Measurements from ENCODE around the gene INPP5D. TPM values are rescaled to one million over a fixed set of nuclear protein-coding genes. Genes with fewer than 3 reads are reported as not detected.

Gene INPP5D
- total and polyA plus RNA-seq, 2 of the 8 experiments (the other 6 are each of a cell fraction or from before 2014, with no cell fraction given): 4.5 to 7.1 TPM

- Histone ChIP-seq H3K79me2 (ENCODE audit: control insufficient read depth in 1 of 2, insufficient read depth in 2 of 2, low read length in 2 of 2) (no peaks in the 10 kb centered on the region), H4K20me1 (replicated peaks in 1 of 2; ENCODE audit: control insufficient read depth in 1 of 2, insufficient read depth in 2 of 2, low read length in 2 of 2) (no peaks in the 10 kb centered on the region), H3K18ac (ENCODE audit: extremely low read depth, low read length) (peak overlapping the region; percentile 9), H3K79me1 (ENCODE audit: low read depth, low read length) (no peaks in the 10 kb centered on the region), H3K4me1 (replicated peaks in 1 of 4; ENCODE audit: control insufficient read depth in 3 of 4, insufficient read depth in 4 of 4, low read length in 3 of 4) (peaks cover 11 to 18% (median 15%) of the 10 kb centered on the region in 4 experiments), H3K23me2 (ENCODE audit: low read depth, low read length) (peaks cover 10% of the 10 kb centered on the region; the same call in 1 of the 2 replicates), H2BK20ac (ENCODE audit: low read length) (peak overlapping the region; percentile 75), H3K4me3 (ENCODE audit: extremely low read depth in 1 of 4, insufficient read depth in 2 of 4, low read depth in 3 of 4, low read length in 4 of 4) (no peak overlapping the region), H3K14ac (ENCODE audit: insufficient read length) (no peak overlapping the region), H3K27me3 (replicated peaks in 1 of 4; ENCODE audit: control insufficient read depth in 3 of 4, extremely low read depth in 1 of 4, insufficient read depth in 3 of 4, low read length in 3 of 4) (peaks cover 0 to 2% (median 0%) of the 10 kb centered on the region in 4 experiments; a peak in 2 of 7 replicates), H2BK5ac (ENCODE audit: low read depth, low read length) (peak overlapping the region; percentile 85; the same call in 1 of the 2 replicates), H3K4me2 (ENCODE audit: insufficient read depth in 1 of 2, low read depth in 2 of 2, low read length in 2 of 2) (no peak overlapping the region; a peak in 1 of 4 replicates), H3K36me3 (ENCODE audit: control insufficient read depth in 2 of 4, insufficient read depth in 4 of 4, low read length in 3 of 4) (no peaks in the 10 kb centered on the region), H4K5ac (ENCODE audit: insufficient read length, low read depth, low read length) (no peak overlapping the region), H4K8ac (ENCODE audit: extremely low read depth, insufficient read depth, low read length) (no peak overlapping the region), H2BK120ac (replicated peaks; ENCODE audit: low read depth, low read length) (no peak overlapping the region), H3K9me3 (ENCODE audit: insufficient read depth in 2 of 2, low read depth in 1 of 2, low read length in 1 of 2) (no peaks in the 10 kb centered on the region), H3K23ac (ENCODE audit: insufficient read length) (no peak overlapping the region), H3K4ac (replicated peaks; ENCODE audit: insufficient read length, low read depth, low read length) (no peak overlapping the region), H2BK12ac (ENCODE audit: low read depth, low read length) (peak overlapping the region; percentile 97; the same call in 1 of the 2 replicates), H4K91ac (replicated peaks; ENCODE audit: insufficient read length, low read length) (no peak overlapping the region), H3K56ac (replicated peaks; ENCODE audit: insufficient read length, low read depth, low read length) (no peak overlapping the region), H2AK5ac (ENCODE audit: low read depth, low read length) (no peak overlapping the region; the same call in 1 of the 2 replicates), H2BK15ac (ENCODE audit: low read length) (peak overlapping the region; percentile 75; the same call in 1 of the 2 replicates), H3K27ac (ENCODE audit: low read depth, low read length) (no peak overlapping the region), H3K9ac (replicated peaks in 1 of 4; ENCODE audit: extremely low read depth in 1 of 4, low read depth in 3 of 4, low read length in 3 of 4) (no peak overlapping the region), H2AFZ (ENCODE audit: low read length) (no peak overlapping the region)
- DNase-seq (ENCODE audit: low read depth in 1 of 2, low spot score in 2 of 2) (no peak), FAIRE-seq (no peak)
- 80% methylated on average over 4 of the region's 4 CpGs; no CpG with 5 or more reads in 1 of the 2 experiments for WGBS, 2 experiments (ENCODE audit: extremely low coverage in 1 of 2, insufficient coverage in 1 of 2, insufficient read length in 1 of 2, insufficient replicate concordance in 2 of 2, low coverage in 1 of 2, low lambda C conversion rate in 2 of 2, missing lambda C conversion rate in 1 of 2)
- POLR2A ChIA-PET (ENCODE audit: partially characterized antibody): interaction anchor here (0.9 to 1.8 kb wide), 4 partner anchors 15 to 37 kb away, joined by 3 to 5 read pairs (median 3); no protein-coding TSS in a partner anchor
- no peak for TF ChIP-seq RBBP5 (IDR thresholded peaks at IDR 0.05; ENCODE audit: borderline replicate concordance, low read depth, low read length)
- no peak for TF ChIP-seq GTF2F1 (IDR thresholded peaks at IDR 0.05; ENCODE audit: borderline replicate concordance, low read depth, low read length)
- no peak for TF ChIP-seq SIRT6 (IDR thresholded peaks at IDR 0.05; ENCODE audit: low read length)
- TF ChIP-seq RAD21 (IDR thresholded peaks at IDR 0.05 in 1 of 2, conservative IDR thresholded peaks at IDR 0.05 in 1 of 2; ENCODE audit: low read depth in 2 of 2, low read length in 2 of 2): 0 out of 4 replicates have a peak, but pooled peaks of 1 of the 2 experiments have one; percentile 4
- CTCF ChIA-PET (ENCODE audit: partially characterized antibody): interaction anchor here (0.7 to 3.4 kb wide), 11 partner anchors 8 to 202 kb away, joined by 3 to 32 read pairs (median 3); partner anchors contain the start of genes ATG16L1, INPP5D and NEU2
These were observed 10.9 kb upstream of the INPP5D start for GRCh38 chr2:233049194-233049761.

Data from H1 (cell line).